Measurements from ENCODE around the gene PRPSAP1. TPM values are rescaled to one million over a fixed set of nuclear protein-coding genes. Genes with fewer than 3 reads are reported as not detected.

PRPSAP1 gene
- total RNA-seq, 4 donors from 2014 or later: 133 to 198 (median 167) TPM

DNA sequence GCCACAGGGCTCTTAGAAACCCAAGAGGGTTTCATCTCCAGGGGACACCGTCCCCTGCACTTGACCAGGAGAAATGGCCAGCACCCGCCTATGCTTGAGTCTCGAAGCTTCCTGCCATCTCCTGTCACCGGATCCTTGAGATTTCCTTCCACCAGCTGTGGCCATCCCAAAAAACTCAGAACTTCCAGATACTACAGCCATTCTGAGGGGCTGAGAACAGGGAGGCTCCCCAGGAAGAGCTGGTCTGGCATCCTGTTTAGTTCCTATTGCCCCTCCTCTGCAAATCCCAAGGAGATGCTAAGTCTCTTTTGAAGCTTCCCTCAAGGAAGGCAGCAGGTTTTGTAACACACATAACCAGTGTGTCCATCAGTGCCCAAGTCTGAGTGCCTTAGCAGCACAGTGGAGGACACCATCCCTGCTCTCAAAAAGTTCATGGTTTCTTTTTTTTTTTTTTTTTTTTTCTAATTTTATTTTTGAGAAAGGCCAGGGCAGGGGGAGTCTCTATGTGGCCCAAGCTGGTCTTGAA is 86.6 kb downstream of the PRPSAP1 start:
- WGBS, 2 donors: 82 to 83% methylated on average over 4 of the region's 4 CpGs
- no peaks in the 10 kb centered on the region for H3K27me3 ChIP-seq
- intact Hi-C loops (cut with DNase I): no loop called here
- H3K4me3 ChIP-seq (replicated peaks in 1 of 3): peak overlapping the region in 1 of 3 donors; percentile 100
- peaks cover 9 to 14% of the 10 kb centered on the region in 2 donors for H3K36me3 ChIP-seq
- H3K27ac ChIP-seq: peak overlapping the region in 2 of 3 donors; percentile 89 to 95
- DNase-seq: no peak
- TF ChIP-seq, protein P1, sequence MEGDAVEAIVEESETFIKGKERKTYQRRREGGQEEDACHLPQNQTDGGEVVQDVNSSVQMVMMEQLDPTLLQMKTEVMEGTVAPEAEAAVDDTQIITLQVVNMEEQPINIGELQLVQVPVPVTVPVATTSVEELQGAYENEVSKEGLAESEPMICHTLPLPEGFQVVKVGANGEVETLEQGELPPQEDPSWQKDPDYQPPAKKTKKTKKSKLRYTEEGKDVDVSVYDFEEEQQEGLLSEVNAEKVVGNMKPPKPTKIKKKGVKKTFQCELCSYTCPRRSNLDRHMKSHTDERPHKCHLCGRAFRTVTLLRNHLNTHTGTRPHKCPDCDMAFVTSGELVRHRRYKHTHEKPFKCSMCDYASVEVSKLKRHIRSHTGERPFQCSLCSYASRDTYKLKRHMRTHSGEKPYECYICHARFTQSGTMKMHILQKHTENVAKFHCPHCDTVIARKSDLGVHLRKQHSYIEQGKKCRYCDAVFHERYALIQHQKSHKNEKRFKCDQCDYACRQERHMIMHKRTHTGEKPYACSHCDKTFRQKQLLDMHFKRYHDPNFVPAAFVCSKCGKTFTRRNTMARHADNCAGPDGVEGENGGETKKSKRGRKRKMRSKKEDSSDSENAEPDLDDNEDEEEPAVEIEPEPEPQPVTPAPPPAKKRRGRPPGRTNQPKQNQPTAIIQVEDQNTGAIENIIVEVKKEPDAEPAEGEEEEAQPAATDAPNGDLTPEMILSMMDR (IDR thresholded peaks at IDR 0.05): no peak
- no peak for TF ChIP-seq POLR2A (IDR thresholded peaks at IDR 0.05)
- H3K9me3 ChIP-seq: no peaks in the 10 kb centered on the region
- H3K4me1 ChIP-seq: peaks cover 44 to 69% of the 10 kb centered on the region in 2 donors

DNA sequence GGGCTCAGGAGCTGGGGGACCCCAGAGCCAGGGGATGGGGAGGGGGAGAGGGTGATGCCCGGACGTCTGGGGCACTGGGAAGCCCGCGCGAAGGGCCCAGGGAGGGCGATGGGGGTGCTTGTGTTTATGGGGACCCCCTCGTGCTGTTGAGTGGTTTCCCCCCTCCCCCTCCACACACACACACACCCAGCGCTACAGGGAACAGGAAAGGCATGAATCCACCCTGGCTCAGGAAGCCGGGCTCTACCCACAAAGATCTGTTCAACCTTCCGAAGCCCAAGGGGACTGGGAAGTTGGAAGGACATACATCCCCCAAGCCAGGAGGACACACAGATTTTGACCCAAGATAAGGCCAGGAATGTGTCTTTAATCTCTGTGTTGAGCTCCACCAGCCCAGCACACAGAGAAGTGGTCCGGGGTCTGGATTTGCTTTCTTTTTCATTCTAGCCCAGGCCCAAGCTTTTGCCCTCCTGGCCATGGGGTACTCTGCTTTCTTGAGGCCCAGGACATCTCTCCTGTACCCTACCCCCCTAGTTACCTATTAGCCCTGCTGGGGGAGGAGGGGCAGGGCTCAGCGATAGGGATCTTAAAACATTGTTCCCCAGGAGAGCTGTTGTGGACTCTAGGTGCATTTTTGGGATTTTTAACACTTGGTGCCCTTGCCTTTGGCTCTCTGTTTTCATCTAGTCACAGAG is 87.3 kb downstream of the PRPSAP1 start:
- peaks cover 9 to 14% of the 10 kb centered on the region in 2 donors for H3K36me3 ChIP-seq
- no peaks in the 10 kb centered on the region for H3K27me3 ChIP-seq
- 1 to 12% methylated on average over 5 to 11 of the region's 12 CpGs for WGBS, 2 donors
- no peak for TF ChIP-seq POLR2A (IDR thresholded peaks at IDR 0.05)
- TF ChIP-seq, protein P1 (IDR thresholded peaks at IDR 0.05): no peak
- H3K4me1 ChIP-seq: peaks cover 37 to 62% of the 10 kb centered on the region in 2 donors
- no peaks in the 10 kb centered on the region for H3K9me3 ChIP-seq
- peak; percentile 35 to 45 for DNase-seq
- intact Hi-C loops (cut with DNase I): no loop called here
- peak overlapping the region; percentile 84 to 100 (median 97) for H3K4me3 ChIP-seq (replicated peaks in 1 of 3)
- peak overlapping the region; percentile 89 to 98 (median 95) for H3K27ac ChIP-seq

DNA sequence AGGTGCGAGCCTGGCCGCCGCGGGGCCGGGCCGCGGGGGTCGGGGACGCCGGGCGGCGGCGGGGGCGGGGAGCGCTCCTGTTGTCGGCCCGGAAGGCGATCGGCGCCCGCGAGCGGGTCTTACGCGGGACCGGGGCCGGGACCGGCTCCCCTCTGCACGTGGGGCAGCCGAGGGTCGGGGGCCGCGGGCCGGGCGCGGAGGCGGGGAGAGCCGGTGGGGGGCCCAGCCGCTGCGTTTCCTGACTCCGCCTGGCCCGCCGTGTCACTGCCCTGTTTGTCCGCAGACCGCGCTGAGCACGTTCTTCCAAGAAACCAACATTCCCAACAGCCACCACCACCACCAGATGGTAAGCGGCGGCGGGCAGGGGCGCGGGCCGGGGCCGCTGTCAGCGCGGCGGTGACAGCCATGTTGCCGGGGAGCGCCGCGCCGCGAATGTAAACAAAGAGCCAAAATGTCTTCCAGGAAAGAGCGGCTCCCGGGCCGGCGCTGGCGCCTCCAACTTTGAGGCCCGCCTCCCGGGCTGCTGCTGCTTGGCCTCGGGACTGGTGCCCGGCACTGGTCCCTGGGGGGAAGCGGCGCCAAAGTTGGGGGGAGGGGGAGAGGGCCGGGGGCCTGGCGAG is 88.0 kb downstream of the PRPSAP1 start:
- Histone ChIP-seq H3K9me3 (no peaks in the 10 kb centered on the region), H3K36me3 (peaks cover 9 to 13% of the 10 kb centered on the region in 2 donors), H3K27ac (peak overlapping the region; percentile 89 to 98 (median 95)), H3K4me1 (peaks cover 33 to 57% of the 10 kb centered on the region in 2 donors), H3K27me3 (no peaks in the 10 kb centered on the region), H3K4me3 (replicated peaks in 1 of 3) (peak overlapping the region; percentile 84 to 100 (median 97))
- TF ChIP-seq, protein P1 (IDR thresholded peaks at IDR 0.05): no peak
- TF ChIP-seq POLR2A (IDR thresholded peaks at IDR 0.05): peak in 1 of 2 donors; percentile 42
- intact Hi-C loops (cut with DNase I): no loop called here
- DNase-seq: peak; percentile 65
- WGBS, 2 donors: 0 to 1% methylated on average over 13 to 30 of the region's 76 CpGs

DNA sequence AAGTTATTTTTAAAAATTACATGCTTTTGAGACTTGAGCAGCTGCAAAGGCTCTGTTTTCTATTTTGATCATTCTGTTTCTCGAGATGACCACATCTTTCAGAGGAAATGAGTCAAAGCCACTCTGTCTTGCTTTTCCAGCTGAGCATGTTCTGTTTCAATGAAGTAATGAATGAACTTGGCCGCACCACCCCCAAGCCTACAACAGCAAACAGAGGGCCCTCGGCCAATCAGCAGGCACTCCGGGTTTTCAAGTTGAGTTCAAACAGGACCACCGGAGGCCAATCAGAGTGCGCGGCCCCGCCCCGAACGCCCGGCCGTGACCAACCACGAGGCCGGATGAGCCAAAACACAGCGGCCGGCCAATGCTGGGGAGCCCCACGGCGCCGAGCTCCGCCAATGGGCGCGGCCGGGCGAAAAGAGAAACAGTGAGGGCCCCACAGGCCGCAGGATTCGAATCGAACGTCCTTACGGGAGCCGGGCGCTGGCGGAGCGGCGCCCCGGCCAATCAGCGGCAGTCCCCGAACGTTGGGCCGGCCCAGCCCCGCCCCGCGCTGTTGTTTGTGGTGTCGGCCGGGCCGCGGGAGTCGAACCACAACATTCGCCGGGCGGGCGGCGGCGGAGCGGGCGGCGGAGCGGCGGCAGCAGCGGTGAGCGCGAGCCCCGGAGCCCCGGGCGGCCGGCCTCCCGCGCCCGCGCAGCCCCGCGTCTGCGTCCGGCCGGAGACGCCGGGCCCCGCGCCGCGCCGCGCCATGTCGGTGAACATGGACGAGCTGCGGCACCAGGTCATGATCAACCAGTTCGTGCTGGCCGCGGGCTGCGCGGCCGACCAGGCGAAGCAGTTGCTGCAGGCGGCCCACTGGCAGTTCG is 88.7 kb downstream of the PRPSAP1 start, which contains the start of gene UBALD2:
UBALD2 (plus strand) TSS at position 594 of the 869 bp plus-strand sequence; CDS start at position 752, 158 bp downstream.
- H3K4me1 ChIP-seq: peaks cover 33 to 64% of the 10 kb centered on the region in 2 donors
- peak within 1 kb of the TSS; percentile 89 to 98 (median 95) for H3K27ac ChIP-seq
- no peaks in the 10 kb centered on the region for H3K9me3 ChIP-seq
- intact Hi-C loops (cut with DNase I): no loop called here
- no peaks in the 10 kb centered on the region for H3K27me3 ChIP-seq
- peak within 1 kb of the TSS; percentile 84 to 100 (median 97) for H3K4me3 ChIP-seq (replicated peaks in 1 of 3)
- DNase-seq: peak; percentile 99
- peaks cover 1 to 6% of the 10 kb centered on the region in 2 donors for H3K36me3 ChIP-seq
- TF ChIP-seq, protein P1 (IDR thresholded peaks at IDR 0.05): no peak
- TF ChIP-seq POLR2A (IDR thresholded peaks at IDR 0.05): peak; percentile 69 to 95
- WGBS, 2 donors: 0 to 1% methylated on average over 24 of the region's 94 CpGs
